BE2C (cell line): ENCODE data around the gene ZSCAN16.

Experiments used
- DNase-seq: peaks from one replicate; pipeline ENCODE4 v3.0.0-alpha.2; 2020
- H3K27me3 ChIP-seq: fragments of 250-450 bp; sonication (Bioruptor Pico); 2 replicates; pipeline ENCODE4 v1.5.1; 2020; ENCODE audit warnings: mild to moderate bottlenecking
- H3K36me3 ChIP-seq: fragments of 250-450 bp; sonication (Bioruptor Pico); 2 replicates; pipeline ENCODE4 v1.5.1; 2020; ENCODE audit warnings: mild to moderate bottlenecking
- H3K4me1 ChIP-seq: fragments of 250-450 bp; sonication (Bioruptor Pico); 2 replicates; pipeline ENCODE4 v1.5.1; 2020
- H3K4me3 ChIP-seq: 2 replicates; pipeline ENCODE4 v1.5.1; 2011; ENCODE audit warnings: low read depth, low read length
- H3K9me3 ChIP-seq: fragments of 250-450 bp; sonication (Bioruptor Pico); 2 replicates; pipeline ENCODE4 v1.5.1; 2020
- TF ChIP-seq, protein P1 (sequence below): IDR thresholded peaks from 2 replicates; pipeline ENCODE4 v1.5.1; 2012; ENCODE audit warnings: mild to moderate bottlenecking, low read depth, low read length

Gene ZSCAN16

GRCh38 chr6:28136585-28137504, 12.4 kb downstream of the ZSCAN16 start:
- H3K36me3 ChIP-seq: no peaks in the 10 kb centered on the region
- H3K4me1 ChIP-seq: no peaks in the 10 kb centered on the region
- H3K27me3 ChIP-seq: no peaks in the 10 kb centered on the region
- H3K4me3 ChIP-seq: peak overlapping the region; percentile 87
- H3K9me3 ChIP-seq: no peaks in the 10 kb centered on the region
- TF ChIP-seq, protein P1, sequence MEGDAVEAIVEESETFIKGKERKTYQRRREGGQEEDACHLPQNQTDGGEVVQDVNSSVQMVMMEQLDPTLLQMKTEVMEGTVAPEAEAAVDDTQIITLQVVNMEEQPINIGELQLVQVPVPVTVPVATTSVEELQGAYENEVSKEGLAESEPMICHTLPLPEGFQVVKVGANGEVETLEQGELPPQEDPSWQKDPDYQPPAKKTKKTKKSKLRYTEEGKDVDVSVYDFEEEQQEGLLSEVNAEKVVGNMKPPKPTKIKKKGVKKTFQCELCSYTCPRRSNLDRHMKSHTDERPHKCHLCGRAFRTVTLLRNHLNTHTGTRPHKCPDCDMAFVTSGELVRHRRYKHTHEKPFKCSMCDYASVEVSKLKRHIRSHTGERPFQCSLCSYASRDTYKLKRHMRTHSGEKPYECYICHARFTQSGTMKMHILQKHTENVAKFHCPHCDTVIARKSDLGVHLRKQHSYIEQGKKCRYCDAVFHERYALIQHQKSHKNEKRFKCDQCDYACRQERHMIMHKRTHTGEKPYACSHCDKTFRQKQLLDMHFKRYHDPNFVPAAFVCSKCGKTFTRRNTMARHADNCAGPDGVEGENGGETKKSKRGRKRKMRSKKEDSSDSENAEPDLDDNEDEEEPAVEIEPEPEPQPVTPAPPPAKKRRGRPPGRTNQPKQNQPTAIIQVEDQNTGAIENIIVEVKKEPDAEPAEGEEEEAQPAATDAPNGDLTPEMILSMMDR: no peak
- peak; percentile 90 for DNase-seq

DNA sequence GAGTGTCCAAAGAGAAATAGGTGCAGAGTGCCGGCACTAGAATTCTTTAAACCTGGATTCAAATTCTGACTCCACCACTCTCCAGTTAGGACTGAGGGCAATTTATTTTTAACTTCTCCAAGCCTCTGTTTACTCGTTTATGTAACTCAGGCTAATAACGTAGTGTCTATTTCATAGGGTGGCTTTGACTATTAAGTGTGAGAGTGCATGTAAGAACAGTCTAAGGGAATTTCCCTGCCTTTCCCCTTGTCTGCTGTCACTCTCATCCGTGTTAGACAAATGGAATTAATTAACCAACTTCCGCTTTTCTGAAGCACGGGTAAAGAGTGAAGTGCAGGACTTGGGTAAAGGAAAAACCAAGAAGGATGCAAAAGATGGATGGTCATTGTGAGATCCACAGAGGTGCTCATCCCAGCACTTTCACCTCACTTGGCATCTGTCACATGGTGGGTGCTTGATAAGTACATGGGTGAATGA, 13.1 kb downstream of the ZSCAN16 start:
- Histone ChIP-seq H3K9me3 (no peaks in the 10 kb centered on the region), H3K27me3 (no peaks in the 10 kb centered on the region), H3K4me3 (peak overlapping the region; percentile 87), H3K4me1 (no peaks in the 10 kb centered on the region), H3K36me3 (no peaks in the 10 kb centered on the region)
- TF ChIP-seq, protein P1: no peak
- no peak for DNase-seq

DNA sequence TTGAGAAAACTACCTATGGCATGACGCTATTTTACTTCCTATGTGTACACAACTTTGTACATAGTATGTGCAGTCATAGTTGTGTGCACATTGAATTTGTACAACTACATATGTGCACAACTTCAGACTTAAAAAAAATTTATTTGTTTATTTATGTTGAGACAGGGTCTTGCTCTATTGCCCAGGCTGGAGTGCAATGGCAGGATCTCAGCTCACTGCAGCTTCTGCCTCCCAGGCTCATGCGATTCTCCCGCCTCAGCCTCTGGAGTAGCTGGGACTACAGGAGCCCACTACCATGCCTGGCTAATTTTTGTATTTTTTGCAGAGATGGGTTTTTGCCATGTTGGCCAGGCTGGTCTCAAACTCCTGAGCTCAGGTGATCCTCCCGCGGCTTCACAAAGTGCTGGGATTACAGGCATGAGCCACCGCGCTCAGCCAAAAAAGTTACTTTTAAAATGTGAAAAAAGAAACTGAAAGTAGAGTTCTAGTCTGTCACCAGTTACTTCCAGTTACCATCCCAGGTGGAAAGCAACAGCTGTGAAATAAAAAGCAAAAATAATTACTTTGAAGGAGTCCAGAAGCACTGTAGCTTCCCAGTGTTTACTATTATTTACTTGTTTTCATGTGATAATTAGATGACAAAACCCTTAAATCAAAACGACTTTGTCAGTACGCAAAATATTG, 15.6 kb downstream of the ZSCAN16 start:
- TF ChIP-seq, protein P1: no peak
- no peaks in the 10 kb centered on the region for H3K9me3 ChIP-seq
- no peak overlapping the region for H3K4me3 ChIP-seq
- no peaks in the 10 kb centered on the region for H3K27me3 ChIP-seq
- DNase-seq: no peak
- H3K36me3 ChIP-seq: peaks cover 9% of the 10 kb centered on the region; the same call in 1 of the 2 replicates
- no peaks in the 10 kb centered on the region for H3K4me1 ChIP-seq

DNA sequence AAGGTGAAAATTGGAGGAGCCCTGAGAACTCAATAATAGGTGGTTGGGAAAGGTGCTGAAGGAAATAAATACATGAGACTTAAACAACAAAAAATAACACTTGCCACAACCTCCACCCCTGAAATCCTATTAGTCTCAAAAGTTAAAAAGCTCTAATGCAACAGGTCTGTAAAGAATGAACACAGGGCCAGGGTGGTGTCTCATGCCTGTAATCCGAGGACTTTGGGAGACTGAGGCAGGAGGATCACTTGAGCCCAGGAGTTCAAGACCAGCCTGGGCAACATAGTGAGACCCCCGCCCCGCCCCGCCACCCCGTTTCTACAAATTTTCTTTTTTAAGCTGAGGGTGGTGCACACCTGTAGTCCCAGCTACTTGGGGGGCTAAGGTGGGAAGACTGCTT, 16.2 kb downstream of the ZSCAN16 start:
- Histone ChIP-seq H3K4me1 (no peaks in the 10 kb centered on the region), H3K9me3 (no peaks in the 10 kb centered on the region), H3K36me3 (peaks cover 9% of the 10 kb centered on the region; the same call in 1 of the 2 replicates), H3K4me3 (no peak overlapping the region), H3K27me3 (no peaks in the 10 kb centered on the region)
- no peak for DNase-seq
- TF ChIP-seq, protein P1: no peak

DNA sequence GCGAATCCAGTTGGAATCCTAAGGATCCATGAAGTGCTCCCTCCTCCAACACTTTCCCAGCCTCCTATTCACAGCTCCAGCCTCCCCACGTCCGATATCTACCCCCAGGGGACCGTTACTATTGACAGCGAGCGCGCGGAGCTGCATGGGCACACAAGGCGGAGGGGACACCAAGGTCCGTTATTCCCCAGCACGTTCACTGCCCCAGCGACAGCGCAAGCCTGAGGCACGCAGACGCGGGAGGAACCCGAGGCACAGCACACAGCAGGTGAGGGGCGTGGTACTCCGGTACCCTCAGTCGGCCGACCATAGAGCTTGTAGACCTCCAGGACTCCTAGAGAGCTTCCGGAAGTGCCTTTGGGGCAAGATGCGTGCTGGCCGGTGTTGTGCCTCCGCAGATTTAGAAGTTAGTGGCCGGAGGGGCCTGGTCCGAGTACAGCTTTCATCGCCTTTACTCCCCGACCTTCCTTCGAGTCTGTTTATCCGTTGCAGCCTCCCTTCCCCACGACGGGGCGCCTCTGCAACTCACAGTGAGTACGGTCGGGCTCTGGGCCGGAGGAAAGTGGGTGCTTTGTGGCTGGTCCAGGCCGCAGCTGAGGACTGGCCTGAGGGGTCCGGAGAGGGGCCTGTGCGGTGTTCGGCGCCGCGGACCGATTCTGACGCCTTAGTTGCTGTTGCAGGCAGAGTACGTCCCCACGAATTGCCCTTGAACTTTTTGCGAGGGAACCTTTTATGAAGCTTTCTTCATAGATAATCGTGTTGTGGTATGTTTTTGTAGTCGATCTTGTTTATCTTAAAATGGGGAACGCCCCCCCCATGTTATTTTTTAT, 17.3 kb downstream of the ZSCAN16 start, which contains the start of gene ZKSCAN8:
Gene ZKSCAN8, plus strand, starts transcription at position 384 of the 830 bp plus-strand sequence. CDS start 6,525 bp downstream, outside the sequence.
- peak; percentile 86 for DNase-seq
- Histone ChIP-seq H3K27me3 (no peaks in the 10 kb centered on the region), H3K4me3 (peak within 1 kb of the TSS; percentile 94), H3K4me1 (no peaks in the 10 kb centered on the region), H3K36me3 (peaks cover 9% of the 10 kb centered on the region; the same call in 1 of the 2 replicates), H3K9me3 (no peaks in the 10 kb centered on the region)
- TF ChIP-seq, protein P1: no peak
